Lower leg skin (tissue), 3 donors: ENCODE results near the gene RTL1.

Experiments used
- CTCF ChIP-seq, 3 donors: fragments of 450-650 bp; IDR thresholded peaks; one replicate each; pipeline ENCODE4 v1.5.1; 2016; ENCODE audit warnings: antibody characterized with exemption in 3 of 3, mild to moderate bottlenecking in 3 of 3, moderate library complexity in 2 of 3
- POLR2A ChIP-seq, 2 donors: fragments of 450-650 bp; IDR thresholded peaks; one replicate each; pipeline ENCODE4 v1.6.1; 2016 to 2017; ENCODE audit warnings: antibody characterized with exemption in 2 of 2, mild to moderate bottlenecking in 1 of 2, moderate library complexity in 1 of 2

DNA sequence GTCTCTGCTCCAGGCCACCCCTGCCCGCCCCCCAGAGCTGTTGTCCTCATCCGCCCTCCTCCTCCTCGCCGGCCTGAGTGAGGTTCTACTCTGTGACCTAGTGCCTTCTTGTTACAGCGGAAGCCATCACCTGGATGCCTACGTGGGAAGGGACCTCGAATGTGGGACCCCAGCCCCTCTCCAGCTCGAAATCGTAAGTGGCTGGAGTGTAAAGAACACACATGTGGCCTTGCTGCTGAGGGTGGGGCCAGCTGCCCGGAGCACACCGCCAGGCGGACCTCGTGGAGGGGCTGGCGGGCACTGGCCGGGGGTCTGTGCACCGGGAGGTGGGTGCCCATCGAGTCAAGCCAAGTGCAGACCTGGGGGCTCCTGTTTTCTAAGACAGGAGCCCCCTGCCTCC lies 58.2 kb downstream of the RTL1 start:
- no peak for TF ChIP-seq CTCF (IDR thresholded peaks at IDR 0.05)
- TF ChIP-seq POLR2A (IDR thresholded peaks at IDR 0.05), result no peak
